Esophagus (tissue), 2 donors: ENCODE measurements around the gene AVP. TPM values are rescaled to one million over a fixed set of nuclear protein-coding genes. Genes with fewer than 3 reads are reported as not detected.

Experiments
- H3K27ac ChIP-seq, 2 donors: one replicate each; pipeline ENCODE4 v1.5.1; 2013; ENCODE audit warnings: low read depth in 2 of 2, mild to moderate bottlenecking in 2 of 2, inconsistent platforms in 1 of 2, low read length in 1 of 2, moderate library complexity in 1 of 2
- H3K27me3 ChIP-seq, 2 donors: one replicate each; pipeline ENCODE4 v1.6.1; 2013; ENCODE audit warnings: low read length in 2 of 2, control low read depth in 1 of 2, mild to moderate bottlenecking in 1 of 2; ENCODE audit not compliant: insufficient read depth in 2 of 2, control insufficient read depth in 1 of 2
- H3K36me3 ChIP-seq, 2 donors: one replicate each; pipeline ENCODE4 v1.6.1; 2013; ENCODE audit warnings: low read length in 1 of 2; ENCODE audit not compliant: control insufficient read depth in 2 of 2, insufficient read depth in 2 of 2
- H3K4me1 ChIP-seq, 2 donors: one replicate each; pipeline ENCODE4 v1.6.1; 2013; ENCODE audit warnings: low read length in 1 of 2; ENCODE audit not compliant: control insufficient read depth in 2 of 2, insufficient read depth in 2 of 2
- H3K4me3 ChIP-seq, 2 donors: one replicate each; pipeline ENCODE4 v1.5.1; 2013; ENCODE audit warnings: low read length in 2 of 2, mild to moderate bottlenecking in 2 of 2, low read depth in 1 of 2, moderate library complexity in 1 of 2
- H3K9me3 ChIP-seq, 2 donors: one replicate each; pipeline ENCODE4 v1.6.1; 2013; ENCODE audit warnings: mild to moderate bottlenecking in 2 of 2, low read depth in 1 of 2, low read length in 1 of 2, moderate library complexity in 1 of 2; ENCODE audit not compliant: control insufficient read depth in 2 of 2, insufficient read depth in 1 of 2
- WGBS, 2 donors: extraction: QIAGEN DNeasy Blood & Tissue Kit; methylation state at CpG; one replicate each; pipeline ENCODE4 v1.1.7; 2013; 5-methylcytosine and 5-hydroxymethylcytosine counted together
- polyA plus RNA-seq, 2 donors: library from polyadenylated mRNA; stranded (reverse); fragments of 200-250 nt; gene quantifications; one replicate each; pipeline ENCODE4 v1.2.3, GENCODE V29; 2013
- donor health status: healthy with polysubstance abuse.
- donor health status: Bipolar disorder and iron deficiency.

The AVP gene
- polyA plus RNA-seq, 2 donors, result not detected

- 90 to 91% methylated on average over 7 of the region's 7 CpGs for WGBS, 2 donors
- Histone ChIP-seq H3K27me3 (no peaks in the 10 kb centered on the region), H3K9me3 (peaks cover 0 to 2% of the 10 kb centered on the region in 2 donors), H3K27ac (no peak overlapping the region), H3K36me3 (peaks cover 4 to 23% of the 10 kb centered on the region in 2 donors), H3K4me3 (no peak overlapping the region), H3K4me1 (peaks cover 0 to 2% of the 10 kb centered on the region in 2 donors)
These were observed 27.0 kb upstream of the AVP start for GRCh38 chr20:3111507-3111906.

- WGBS, 2 donors, result 90 to 93% methylated on average over 23 of the region's 23 CpGs
These were observed 25.1 kb upstream of the AVP start for GRCh38 chr20:3109350-3110302.

GRCh38 chr20:3107464-3108025 lies 23.0 kb upstream of the AVP start:
- no peak overlapping the region for H3K4me3 ChIP-seq
- no peak overlapping the region for H3K27ac ChIP-seq
- 90 to 95% methylated on average over 12 of the region's 12 CpGs for WGBS, 2 donors
- no peaks in the 10 kb centered on the region for H3K9me3 ChIP-seq
- peaks cover 4 to 20% of the 10 kb centered on the region in 2 donors for H3K36me3 ChIP-seq
- H3K4me1 ChIP-seq, result peaks cover 0 to 2% of the 10 kb centered on the region in 2 donors
- H3K27me3 ChIP-seq, result no peaks in the 10 kb centered on the region

More at GRCh38 chr20:3109350-3110302, 25.1 kb upstream of the AVP start:
- peaks cover 4 to 24% of the 10 kb centered on the region in 2 donors for H3K36me3 ChIP-seq
- H3K9me3 ChIP-seq, result no peaks in the 10 kb centered on the region
- peaks cover 0 to 2% of the 10 kb centered on the region in 2 donors for H3K4me1 ChIP-seq
- no peak overlapping the region for H3K4me3 ChIP-seq
- H3K27me3 ChIP-seq, result no peaks in the 10 kb centered on the region
- no peak overlapping the region for H3K27ac ChIP-seq

GRCh38 chr20:3106658-3107463 lies 22.3 kb upstream of the AVP start:
- Histone ChIP-seq H3K27me3 (no peaks in the 10 kb centered on the region), H3K36me3 (peaks cover 4 to 20% of the 10 kb centered on the region in 2 donors), H3K4me3 (no peak overlapping the region), H3K9me3 (no peaks in the 10 kb centered on the region), H3K27ac (no peak overlapping the region), H3K4me1 (peaks cover 0 to 2% of the 10 kb centered on the region in 2 donors)
- WGBS, 2 donors, result 77 to 83% methylated on average over 14 of the region's 14 CpGs

- 92 to 94% methylated on average over 3 of the region's 3 CpGs for WGBS, 2 donors
- no peak overlapping the region for H3K4me3 ChIP-seq
- peaks cover 4 to 20% of the 10 kb centered on the region in 2 donors for H3K36me3 ChIP-seq
- no peak overlapping the region for H3K27ac ChIP-seq
- H3K27me3 ChIP-seq, result no peaks in the 10 kb centered on the region
- peaks cover 0 to 2% of the 10 kb centered on the region in 2 donors for H3K4me1 ChIP-seq
- H3K9me3 ChIP-seq, result no peaks in the 10 kb centered on the region
These were observed 21.7 kb upstream of the AVP start for GRCh38 chr20:3106185-3106584.

- 93 to 96% methylated on average over 18 of the region's 18 CpGs for WGBS, 2 donors
- H3K9me3 ChIP-seq, result no peaks in the 10 kb centered on the region
- no peak overlapping the region for H3K4me3 ChIP-seq
- H3K4me1 ChIP-seq, result peaks cover 0 to 2% of the 10 kb centered on the region in 2 donors
- H3K27ac ChIP-seq, result no peak overlapping the region
- H3K36me3 ChIP-seq, result peaks cover 4 to 15% of the 10 kb centered on the region in 2 donors
- H3K27me3 ChIP-seq, result no peaks in the 10 kb centered on the region
These were observed 21.0 kb upstream of the AVP start for GRCh38 chr20:3105256-3106137.

- Histone ChIP-seq H3K9me3 (no peaks in the 10 kb centered on the region), H3K4me1 (peaks cover 0 to 2% of the 10 kb centered on the region in 2 donors), H3K27me3 (no peaks in the 10 kb centered on the region), H3K36me3 (peaks cover 0 to 3% of the 10 kb centered on the region in 2 donors), H3K4me3 (no peak overlapping the region), H3K27ac (no peak overlapping the region)
- WGBS, 2 donors, result 52 to 59% methylated on average over 3 of the region's 3 CpGs
These were observed 19.0 kb upstream of the AVP start for GRCh38 chr20:3103369-3104032.

- H3K4me1 ChIP-seq, result peaks cover 0 to 2% of the 10 kb centered on the region in 2 donors
- no peak overlapping the region for H3K4me3 ChIP-seq
- 78 to 81% methylated on average over 13 of the region's 13 CpGs for WGBS, 2 donors
These were observed 18.2 kb upstream of the AVP start for GRCh38 chr20:3102575-3103368.

More at GRCh38 chr20:3102575-3103368, 18.2 kb upstream of the AVP start:
- Histone ChIP-seq H3K36me3 (peaks cover 0 to 3% of the 10 kb centered on the region in 2 donors), H3K27me3 (no peaks in the 10 kb centered on the region), H3K27ac (no peak overlapping the region), H3K9me3 (no peaks in the 10 kb centered on the region)
